ENCODE data around the gene DDX1.

DNA sequence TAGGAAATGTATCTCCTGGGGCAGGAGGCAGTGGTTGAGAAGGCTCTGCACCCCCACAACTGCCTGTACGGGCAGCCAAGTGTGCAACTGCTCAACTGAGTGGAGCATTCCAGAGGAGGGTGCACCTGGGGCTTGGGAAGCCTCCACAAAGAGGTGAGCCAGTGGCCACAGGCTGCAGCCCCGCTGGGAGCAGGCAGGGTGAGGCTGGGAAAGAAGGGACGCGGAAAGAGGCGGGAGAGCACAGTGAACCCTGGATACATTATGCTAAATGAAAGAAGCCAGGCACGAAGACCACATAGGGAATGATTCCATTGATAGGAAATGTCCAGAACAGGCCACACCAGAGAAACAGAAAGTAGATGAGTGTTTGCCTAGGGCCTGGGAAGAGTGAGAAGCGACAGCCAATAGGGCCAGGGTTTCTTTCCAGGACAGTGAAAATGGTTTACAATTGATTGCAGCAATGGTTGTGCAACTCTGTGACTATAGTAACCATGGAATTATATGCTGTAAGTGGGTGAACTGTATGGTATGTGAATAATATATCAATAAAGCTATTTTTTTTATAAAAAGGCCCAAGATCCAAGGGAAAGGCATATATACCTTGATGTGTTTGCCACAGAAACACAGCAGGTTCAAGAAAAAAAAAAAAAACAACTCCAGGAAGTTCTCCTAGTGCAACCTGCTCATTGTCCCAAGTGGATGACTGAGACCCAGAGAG, 82.4 kb downstream of the DDX1 start:
- TF ChIP-seq POLR2AphosphoS5 (IDR thresholded peaks at IDR 0.05; ENCODE audit: low read depth) (no peak), CTCF (conservative IDR thresholded peaks at IDR 0.05; ENCODE audit: low read depth in 2 of 2) (no peak), EZH2phosphoT487 (IDR thresholded peaks at IDR 0.05; ENCODE audit: unreplicated experiment) (no peak), ETS1 (IDR thresholded peaks at IDR 0.05) (no peak), EZH2 (IDR thresholded peaks at IDR 0.05; ENCODE audit: low read depth, unreplicated experiment) (no peak), JUNB (IDR thresholded peaks at IDR 0.05; ENCODE audit: unreplicated experiment) (no peak), STAT1 (IDR thresholded peaks at IDR 0.05; ENCODE audit: unreplicated experiment) (no peak), ZNF331 (CRISPR knock-in tag; IDR thresholded peaks at IDR 0.05; ENCODE audit: low read depth) (no peak), CREB1 (CRISPR knock-in tag; IDR thresholded peaks at IDR 0.05; ENCODE audit: low read depth) (no peak), NANOG (IDR thresholded peaks at IDR 0.05; ENCODE audit: borderline replicate concordance) (no peak)
- TF ChIP-seq, protein P1, sequence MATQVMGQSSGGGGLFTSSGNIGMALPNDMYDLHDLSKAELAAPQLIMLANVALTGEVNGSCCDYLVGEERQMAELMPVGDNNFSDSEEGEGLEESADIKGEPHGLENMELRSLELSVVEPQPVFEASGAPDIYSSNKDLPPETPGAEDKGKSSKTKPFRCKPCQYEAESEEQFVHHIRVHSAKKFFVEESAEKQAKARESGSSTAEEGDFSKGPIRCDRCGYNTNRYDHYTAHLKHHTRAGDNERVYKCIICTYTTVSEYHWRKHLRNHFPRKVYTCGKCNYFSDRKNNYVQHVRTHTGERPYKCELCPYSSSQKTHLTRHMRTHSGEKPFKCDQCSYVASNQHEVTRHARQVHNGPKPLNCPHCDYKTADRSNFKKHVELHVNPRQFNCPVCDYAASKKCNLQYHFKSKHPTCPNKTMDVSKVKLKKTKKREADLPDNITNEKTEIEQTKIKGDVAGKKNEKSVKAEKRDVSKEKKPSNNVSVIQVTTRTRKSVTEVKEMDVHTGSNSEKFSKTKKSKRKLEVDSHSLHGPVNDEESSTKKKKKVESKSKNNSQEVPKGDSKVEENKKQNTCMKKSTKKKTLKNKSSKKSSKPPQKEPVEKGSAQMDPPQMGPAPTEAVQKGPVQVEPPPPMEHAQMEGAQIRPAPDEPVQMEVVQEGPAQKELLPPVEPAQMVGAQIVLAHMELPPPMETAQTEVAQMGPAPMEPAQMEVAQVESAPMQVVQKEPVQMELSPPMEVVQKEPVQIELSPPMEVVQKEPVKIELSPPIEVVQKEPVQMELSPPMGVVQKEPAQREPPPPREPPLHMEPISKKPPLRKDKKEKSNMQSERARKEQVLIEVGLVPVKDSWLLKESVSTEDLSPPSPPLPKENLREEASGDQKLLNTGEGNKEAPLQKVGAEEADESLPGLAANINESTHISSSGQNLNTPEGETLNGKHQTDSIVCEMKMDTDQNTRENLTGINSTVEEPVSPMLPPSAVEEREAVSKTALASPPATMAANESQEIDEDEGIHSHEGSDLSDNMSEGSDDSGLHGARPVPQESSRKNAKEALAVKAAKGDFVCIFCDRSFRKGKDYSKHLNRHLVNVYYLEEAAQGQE (IDR thresholded peaks at IDR 0.05; ENCODE audit: unreplicated experiment), result no peak

All from GM23338 (cell line).